H9 (cell line): Measurements from ENCODE around the gene FBXL7. TPM values are rescaled to one million over a fixed set of nuclear protein-coding genes. Genes with fewer than 3 reads are reported as not detected.

Source experiments
- DNase-seq: peaks from one replicate; pipeline ENCODE4 v3.0.0-alpha.2; 2017
- H2AFZ ChIP-seq: one replicate; pipeline ENCODE4 v1.6.1; 2013; ENCODE audit warnings: mild to moderate bottlenecking, low read length, control low read depth, moderate library complexity
- H2AK5ac ChIP-seq: 2 replicates; pipeline ENCODE4 v1.6.1; 2013; ENCODE audit warnings: low read length, control low read depth, mixed read lengths; ENCODE audit not compliant: insufficient read length
- H2BK120ac ChIP-seq: one replicate; pipeline ENCODE4 v1.6.1; 2013; ENCODE audit warnings: low read depth, mild to moderate bottlenecking, low read length, control low read depth, inconsistent platforms; ENCODE audit not compliant: poor library complexity, severe bottlenecking
- H2BK12ac ChIP-seq: 2 replicates; pipeline ENCODE4 v1.6.1; 2013; ENCODE audit warnings: low read length, control low read depth, mixed read lengths, low read depth; ENCODE audit not compliant: insufficient read length
- H2BK15ac ChIP-seq: 2 replicates; pipeline ENCODE4 v1.6.1; 2013; ENCODE audit warnings: low read depth, low read length, control low read depth
- H2BK20ac ChIP-seq: one replicate; pipeline ENCODE4 v1.6.1; 2013; ENCODE audit warnings: low read depth, mild to moderate bottlenecking, low read length, control low read depth, inconsistent platforms; ENCODE audit not compliant: poor library complexity, severe bottlenecking
- H2BK5ac ChIP-seq: 2 replicates; pipeline ENCODE4 v1.6.1; 2013; ENCODE audit warnings: low read length, control low read depth, mixed read lengths; ENCODE audit not compliant: insufficient read length
- H3K14ac ChIP-seq: 2 replicates; pipeline ENCODE4 v1.6.1; 2013; ENCODE audit warnings: low read length, control low read depth; ENCODE audit not compliant: insufficient read depth
- H3K18ac ChIP-seq: 2 replicates; pipeline ENCODE4 v1.6.1; 2013; ENCODE audit warnings: low read depth, mild to moderate bottlenecking, mixed read lengths, low read length, control low read depth; ENCODE audit not compliant: insufficient read length
- H3K23ac ChIP-seq: 2 replicates; pipeline ENCODE4 v1.6.1; 2013; ENCODE audit warnings: low read length, control low read depth, mixed read lengths, low read depth; ENCODE audit not compliant: insufficient read length
- H3K23me2 ChIP-seq: 2 replicates; pipeline ENCODE4 v1.6.1; 2013; ENCODE audit warnings: low read depth, mild to moderate bottlenecking, mixed read lengths, low read length, control low read depth; ENCODE audit not compliant: insufficient read length, poor library complexity, severe bottlenecking
- H3K27ac ChIP-seq: 2 replicates; pipeline ENCODE4 v1.5.1; 2013; ENCODE audit warnings: low read length, control low read depth, mixed read lengths, low read depth; ENCODE audit not compliant: insufficient read length
- H3K27me3 ChIP-seq: 2 replicates; pipeline ENCODE4 v1.6.1; 2013; ENCODE audit warnings: low read length, control low read depth, inconsistent platforms; ENCODE audit not compliant: insufficient read depth
- H3K4ac ChIP-seq: 2 replicates; pipeline ENCODE4 v1.6.1; 2013; ENCODE audit warnings: low read depth, mild to moderate bottlenecking, control low read depth, inconsistent platforms, low read length, moderate library complexity
- H3K4me1 ChIP-seq: 2 replicates; pipeline ENCODE4 v1.6.1; 2013; ENCODE audit warnings: low read length, control low read depth, inconsistent platforms; ENCODE audit not compliant: insufficient read depth
- H3K4me2 ChIP-seq: 2 replicates; pipeline ENCODE4 v1.6.1; 2013; ENCODE audit warnings: low read length, control low read depth, mixed read lengths; ENCODE audit not compliant: insufficient read length, insufficient read depth
- H3K56ac ChIP-seq: 2 replicates; pipeline ENCODE4 v1.6.1; 2013; ENCODE audit warnings: low read depth, mild to moderate bottlenecking, mixed read lengths, low read length, control low read depth; ENCODE audit not compliant: insufficient read length
- H3K79me1 ChIP-seq: 2 replicates; pipeline ENCODE4 v1.6.1; 2013; ENCODE audit warnings: low read depth, mild to moderate bottlenecking, moderate library complexity, low read length, control low read depth, inconsistent platforms; ENCODE audit not compliant: insufficient read depth, poor library complexity, severe bottlenecking
- H3K79me2 ChIP-seq: 2 replicates; pipeline ENCODE4 v1.6.1; 2013; ENCODE audit warnings: low read length, control low read depth, inconsistent platforms; ENCODE audit not compliant: insufficient read depth
- H3K9ac ChIP-seq: 2 replicates; pipeline ENCODE4 v1.6.1; 2013; ENCODE audit warnings: low read length, control low read depth, mixed read lengths; ENCODE audit not compliant: insufficient read length; ENCODE audit errors: extremely low read depth
- H3K9me3 ChIP-seq: one replicate; pipeline ENCODE4 v1.6.1; 2013; ENCODE audit warnings: low read depth, low read length, inconsistent platforms; ENCODE audit not compliant: control insufficient read depth
- H3T11ph ChIP-seq: one replicate; pipeline ENCODE4 v1.6.1; 2013; ENCODE audit warnings: mild to moderate bottlenecking, low read length, control low read depth, inconsistent platforms
- H4K20me1 ChIP-seq: one replicate; pipeline ENCODE4 v1.6.1; 2013; ENCODE audit not compliant: control insufficient read depth, insufficient read length, insufficient read depth
- H4K5ac ChIP-seq: 2 replicates; pipeline ENCODE4 v1.6.1; 2013; ENCODE audit warnings: low read depth, mild to moderate bottlenecking, mixed read lengths, low read length, control low read depth; ENCODE audit not compliant: insufficient read length
- H4K8ac ChIP-seq: replicated peaks from 2 replicates; pipeline ENCODE4 v1.6.1; 2013; ENCODE audit warnings: low read length, control low read depth, mixed read lengths, low read depth; ENCODE audit not compliant: insufficient read length
- H4K91ac ChIP-seq: 2 replicates; pipeline ENCODE4 v1.6.1; 2013; ENCODE audit warnings: low read depth, mild to moderate bottlenecking, moderate library complexity, mixed read lengths, low read length, control low read depth; ENCODE audit not compliant: insufficient read length
- H3K27ac Mint-ChIP-seq, 3 experiments: 2 replicates in 2 of 3; 3 replicates in 1 of 3; pipeline ENCODE4 v1.8.0; 2020 to 2021; ENCODE audit warnings: mixed read lengths in 3 of 3, mild to moderate bottlenecking in 1 of 3, moderate library complexity in 1 of 3
- H3K27me3 Mint-ChIP-seq: 2 replicates; pipeline ENCODE4 v1.8.0; 2021; ENCODE audit warnings: low read depth, mild to moderate bottlenecking, moderate library complexity, mixed read lengths
- H3K36me3 Mint-ChIP-seq, 3 experiments: 2 replicates in 2 of 3; 3 replicates in 1 of 3; pipeline ENCODE4 v1.8.0; 2020 to 2021; ENCODE audit warnings: low read depth in 3 of 3, mixed read lengths in 3 of 3; ENCODE audit not compliant: insufficient read depth in 1 of 3
- H3K4me1 Mint-ChIP-seq, 2 experiments: 2 replicates each; pipeline ENCODE4 v1.8.0; 2020; ENCODE audit warnings: mixed read lengths in 2 of 2
- H3K4me3 Mint-ChIP-seq, 2 experiments: 2 replicates in 1 of 2; 3 replicates in 1 of 2; pipeline ENCODE4 v1.8.0; 2020 to 2021; ENCODE audit warnings: mild to moderate bottlenecking in 2 of 2, mixed read lengths in 2 of 2, moderate library complexity in 1 of 2
- H3K9me3 Mint-ChIP-seq, 2 experiments: 2 replicates in 1 of 2; 3 replicates in 1 of 2; pipeline ENCODE4 v1.8.0; 2020; ENCODE audit warnings: mild to moderate bottlenecking in 2 of 2, mixed read lengths in 2 of 2, moderate library complexity in 1 of 2
- CTCF ChIP-seq: fragments of 200-600 bp; sonication (generic); conservative IDR thresholded peaks from 3 replicates; pipeline ENCODE4 v1.8.0; 2021; ENCODE audit warnings: antibody characterized with exemption, mild to moderate bottlenecking
- WGBS: extraction: QIAGEN DNeasy Blood & Tissue Kit; methylation state at CpG from one replicate; pipeline ENCODE4 v1.1.7; 2013; ENCODE audit warnings: missing lambda C conversion rate, low lambda C conversion rate, mixed read lengths; ENCODE audit not compliant: insufficient read length; ENCODE audit errors: extremely low coverage; 5-methylcytosine and 5-hydroxymethylcytosine counted together
- total RNA-seq: library from RNA; stranded (reverse); gene quantifications from 2 replicates; pipeline ENCODE4 v1.2.1, GENCODE V29; 2021

FBXL7 gene
- total RNA-seq, 1 experiment from 2014 or later, result 14.6 TPM

- Histone ChIP-seq H3K9ac (no peak overlapping the region), H2AFZ (no peak overlapping the region), H3K79me2 (no peaks in the 10 kb centered on the region), H4K20me1 (no peaks in the 10 kb centered on the region), H4K91ac (no peak overlapping the region), H3K4me1 (no peaks in the 10 kb centered on the region), H3K27ac (no peak overlapping the region), H3K9me3 (no peaks in the 10 kb centered on the region), H3T11ph (no peak overlapping the region), H3K27me3 (no peaks in the 10 kb centered on the region), H3K18ac (no peak overlapping the region), H3K79me1 (no peaks in the 10 kb centered on the region), H2BK12ac (no peak overlapping the region), H4K5ac (no peak overlapping the region), H2BK5ac (no peak overlapping the region), H2BK20ac (no peak overlapping the region), H2AK5ac (no peak overlapping the region), H3K23me2 (no peaks in the 10 kb centered on the region), H3K23ac (no peak overlapping the region), H3K4me2 (no peak overlapping the region), H4K8ac (no peak overlapping the region), H2BK15ac (no peak overlapping the region), H3K14ac (no peak overlapping the region), H3K4ac (no peak overlapping the region), H2BK120ac (no peak overlapping the region), H3K56ac (no peak overlapping the region)
- no peaks in the 10 kb centered on the region for H3K27me3 Mint-ChIP-seq
- H3K4me1 Mint-ChIP-seq, result peaks cover 5 to 6% of the 10 kb centered on the region in 2 experiments
- no CpG with 5 or more reads among the region's 3 CpGs for WGBS
- no peak for TF ChIP-seq CTCF
- no peak overlapping the region for H3K27ac Mint-ChIP-seq
- no peak for DNase-seq
- H3K36me3 Mint-ChIP-seq, result no peaks in the 10 kb centered on the region; a peak in 1 of 7 replicates
- no peaks in the 10 kb centered on the region for H3K9me3 Mint-ChIP-seq
- H3K4me3 Mint-ChIP-seq, result no peak overlapping the region
Observed at GRCh38 chr5:15897656-15898055, 397.7 kb downstream of the FBXL7 start.
